ENCODE measurements around the gene HSF2BP.

HSF2BP gene

GRCh38 chr21:43675871-43676270 lies 16.6 kb upstream of the HSF2BP start:
- Mint-ChIP-seq H3K36me3 (ENCODE audit: low read depth) (peaks cover 51% of the 10 kb centered on the region), H3K27me3 (ENCODE audit: low read depth) (no peaks in the 10 kb centered on the region), H3K4me3 (no peak overlapping the region), H3K4me1 (ENCODE audit: low read depth) (no peaks in the 10 kb centered on the region), H3K9me3 (no peaks in the 10 kb centered on the region), H3K27ac (no peak overlapping the region)
- DNase-seq (ENCODE audit: low spot score): no peak

GRCh38 chr21:43669828-43670605 lies 10.7 kb upstream of the HSF2BP start:
- no peak for DNase-seq (ENCODE audit: low spot score)
- Mint-ChIP-seq H3K36me3 (ENCODE audit: low read depth) (peaks cover 46% of the 10 kb centered on the region), H3K4me3 (no peak overlapping the region), H3K27me3 (ENCODE audit: low read depth) (no peaks in the 10 kb centered on the region), H3K27ac (no peak overlapping the region), H3K4me1 (ENCODE audit: low read depth) (peaks cover 16% of the 10 kb centered on the region), H3K9me3 (peaks cover 10% of the 10 kb centered on the region)

GRCh38 chr21:43667191-43667904 lies 8.1 kb upstream of the HSF2BP start:
- H3K27me3 Mint-ChIP-seq (ENCODE audit: low read depth): no peaks in the 10 kb centered on the region
- no peak overlapping the region for H3K4me3 Mint-ChIP-seq
- no peak overlapping the region for H3K27ac Mint-ChIP-seq
- no peak for DNase-seq (ENCODE audit: low spot score)
- peaks cover 50% of the 10 kb centered on the region for H3K36me3 Mint-ChIP-seq (ENCODE audit: low read depth)
- peaks cover 34% of the 10 kb centered on the region for H3K4me1 Mint-ChIP-seq (ENCODE audit: low read depth)
- H3K9me3 Mint-ChIP-seq: peaks cover 10% of the 10 kb centered on the region

- no peak for DNase-seq (ENCODE audit: low spot score)
- no peaks in the 10 kb centered on the region for H3K27me3 Mint-ChIP-seq (ENCODE audit: low read depth)
- peaks cover 10% of the 10 kb centered on the region for H3K9me3 Mint-ChIP-seq
- H3K27ac Mint-ChIP-seq: peak overlapping the region; percentile 39
- H3K4me1 Mint-ChIP-seq (ENCODE audit: low read depth): peaks cover 49% of the 10 kb centered on the region
- H3K36me3 Mint-ChIP-seq (ENCODE audit: low read depth): peaks cover 60% of the 10 kb centered on the region
- H3K4me3 Mint-ChIP-seq: no peak overlapping the region
These were observed 6.6 kb upstream of the HSF2BP start for GRCh38 chr21:43665879-43666278.

- H3K4me1 Mint-ChIP-seq (ENCODE audit: low read depth): peaks cover 55% of the 10 kb centered on the region
- DNase-seq (ENCODE audit: low spot score): no peak
- no peak overlapping the region for H3K4me3 Mint-ChIP-seq
- peaks cover 66% of the 10 kb centered on the region for H3K36me3 Mint-ChIP-seq (ENCODE audit: low read depth)
- peaks cover 10% of the 10 kb centered on the region for H3K9me3 Mint-ChIP-seq
- no peaks in the 10 kb centered on the region for H3K27me3 Mint-ChIP-seq (ENCODE audit: low read depth)
- H3K27ac Mint-ChIP-seq: no peak overlapping the region
These were observed 5.1 kb upstream of the HSF2BP start for GRCh38 chr21:43664358-43664757.

GRCh38 chr21:43663033-43663432 lies 3.7 kb upstream of the HSF2BP start:
- no peak for DNase-seq (ENCODE audit: low spot score)
- H3K27ac Mint-ChIP-seq: peak overlapping the region; percentile 70
- peaks cover 66% of the 10 kb centered on the region for H3K36me3 Mint-ChIP-seq (ENCODE audit: low read depth)
- peak overlapping the region; percentile 24 for H3K4me3 Mint-ChIP-seq
- peaks cover 10% of the 10 kb centered on the region for H3K9me3 Mint-ChIP-seq
- peaks cover 56% of the 10 kb centered on the region for H3K4me1 Mint-ChIP-seq (ENCODE audit: low read depth)
- H3K27me3 Mint-ChIP-seq (ENCODE audit: low read depth): no peaks in the 10 kb centered on the region

- Mint-ChIP-seq H3K36me3 (ENCODE audit: low read depth) (peaks cover 63% of the 10 kb centered on the region), H3K4me1 (ENCODE audit: low read depth) (peaks cover 56% of the 10 kb centered on the region), H3K4me3 (peak overlapping the region; percentile 93), H3K27ac (no peak overlapping the region), H3K9me3 (peaks cover 10% of the 10 kb centered on the region), H3K27me3 (ENCODE audit: low read depth) (no peaks in the 10 kb centered on the region)
- no peak for DNase-seq (ENCODE audit: low spot score)
These were observed 3.0 kb upstream of the HSF2BP start for GRCh38 chr21:43662286-43662685.

GRCh38 chr21:43658769-43659135 lies 536 bp downstream of the HSF2BP start:
- Mint-ChIP-seq H3K4me3 (peak overlapping the region; percentile 62), H3K27ac (peak overlapping the region; percentile 85), H3K27me3 (ENCODE audit: low read depth) (no peaks in the 10 kb centered on the region), H3K9me3 (no peaks in the 10 kb centered on the region), H3K4me1 (ENCODE audit: low read depth) (peaks cover 39% of the 10 kb centered on the region), H3K36me3 (ENCODE audit: low read depth) (peaks cover 31% of the 10 kb centered on the region)
- no peak for DNase-seq (ENCODE audit: low spot score)

- DNase-seq (ENCODE audit: low spot score): no peak
- Mint-ChIP-seq H3K36me3 (ENCODE audit: low read depth) (peaks cover 30% of the 10 kb centered on the region), H3K27ac (no peak overlapping the region), H3K9me3 (no peaks in the 10 kb centered on the region), H3K27me3 (ENCODE audit: low read depth) (no peaks in the 10 kb centered on the region), H3K4me3 (no peak overlapping the region), H3K4me1 (ENCODE audit: low read depth) (peaks cover 38% of the 10 kb centered on the region)
These were observed 1.1 kb downstream of the HSF2BP start for GRCh38 chr21:43658088-43658741.

- H3K9me3 Mint-ChIP-seq: no peaks in the 10 kb centered on the region
- no peaks in the 10 kb centered on the region for H3K27me3 Mint-ChIP-seq (ENCODE audit: low read depth)
- peaks cover 31% of the 10 kb centered on the region for H3K4me1 Mint-ChIP-seq (ENCODE audit: low read depth)
- DNase-seq (ENCODE audit: low spot score): no peak
- peak overlapping the region; percentile 28 for H3K4me3 Mint-ChIP-seq
- H3K27ac Mint-ChIP-seq: peak overlapping the region; percentile 53
- H3K36me3 Mint-ChIP-seq (ENCODE audit: low read depth): peaks cover 23% of the 10 kb centered on the region
These were observed 1.8 kb downstream of the HSF2BP start for GRCh38 chr21:43657355-43658087.

- no peaks in the 10 kb centered on the region for H3K9me3 Mint-ChIP-seq
- H3K27ac Mint-ChIP-seq: no peak overlapping the region
- no peaks in the 10 kb centered on the region for H3K27me3 Mint-ChIP-seq (ENCODE audit: low read depth)
- DNase-seq (ENCODE audit: low spot score): no peak
- peaks cover 10% of the 10 kb centered on the region for H3K4me1 Mint-ChIP-seq (ENCODE audit: low read depth)
- H3K4me3 Mint-ChIP-seq: no peak overlapping the region
- peaks cover 2% of the 10 kb centered on the region for H3K36me3 Mint-ChIP-seq (ENCODE audit: low read depth)
These were observed 4.3 kb downstream of the HSF2BP start for GRCh38 chr21:43654806-43655489.

GRCh38 chr21:43653626-43654025 lies 5.7 kb downstream of the HSF2BP start:
- DNase-seq (ENCODE audit: low spot score): no peak
- H3K4me3 Mint-ChIP-seq: no peak overlapping the region
- H3K27me3 Mint-ChIP-seq (ENCODE audit: low read depth): no peaks in the 10 kb centered on the region
- H3K36me3 Mint-ChIP-seq (ENCODE audit: low read depth): no peaks in the 10 kb centered on the region
- no peaks in the 10 kb centered on the region for H3K9me3 Mint-ChIP-seq
- H3K4me1 Mint-ChIP-seq (ENCODE audit: low read depth): peaks cover 8% of the 10 kb centered on the region
- H3K27ac Mint-ChIP-seq: no peak overlapping the region

- Mint-ChIP-seq H3K27ac (no peak overlapping the region), H3K9me3 (no peaks in the 10 kb centered on the region), H3K27me3 (ENCODE audit: low read depth) (peaks cover 7% of the 10 kb centered on the region), H3K4me3 (no peak overlapping the region), H3K36me3 (ENCODE audit: low read depth) (no peaks in the 10 kb centered on the region), H3K4me1 (ENCODE audit: low read depth) (peaks cover 8% of the 10 kb centered on the region)
- DNase-seq (ENCODE audit: low spot score): no peak
These were observed 6.7 kb downstream of the HSF2BP start for GRCh38 chr21:43652616-43653015.

All from T-helper 2 cell treated with Interferon-gamma antibody and Interleukin-4, amounts not matched to agents 5 μg/mL and 100 μg/mL, for 36 hours (primary cell).